Islet of Langerhans (tissue), 1 donor: ENCODE data around the gene INAVA.
"Not testable (repeated sequence)": the region's sequence is repeated elsewhere in the genome, so short reads cannot be mapped to it uniquely, and the experiment has no call there.

Experiments
- FAIRE-seq: peaks from one replicate; lab custom pipeline; 2011; peaks lifted over from hg19 to GRCh38; lab: Jason Lieb, UNC

Gene INAVA

GRCh38 chr1:200899954-200900867 lies 5.5 kb downstream of the INAVA start:
- no peak for FAIRE-seq

- no peak for FAIRE-seq
Observed at GRCh38 chr1:200900877-200901276, 6.2 kb downstream of the INAVA start.

GRCh38 chr1:200901350-200901749 lies 6.7 kb downstream of the INAVA start:
- no peak for FAIRE-seq

DNA sequence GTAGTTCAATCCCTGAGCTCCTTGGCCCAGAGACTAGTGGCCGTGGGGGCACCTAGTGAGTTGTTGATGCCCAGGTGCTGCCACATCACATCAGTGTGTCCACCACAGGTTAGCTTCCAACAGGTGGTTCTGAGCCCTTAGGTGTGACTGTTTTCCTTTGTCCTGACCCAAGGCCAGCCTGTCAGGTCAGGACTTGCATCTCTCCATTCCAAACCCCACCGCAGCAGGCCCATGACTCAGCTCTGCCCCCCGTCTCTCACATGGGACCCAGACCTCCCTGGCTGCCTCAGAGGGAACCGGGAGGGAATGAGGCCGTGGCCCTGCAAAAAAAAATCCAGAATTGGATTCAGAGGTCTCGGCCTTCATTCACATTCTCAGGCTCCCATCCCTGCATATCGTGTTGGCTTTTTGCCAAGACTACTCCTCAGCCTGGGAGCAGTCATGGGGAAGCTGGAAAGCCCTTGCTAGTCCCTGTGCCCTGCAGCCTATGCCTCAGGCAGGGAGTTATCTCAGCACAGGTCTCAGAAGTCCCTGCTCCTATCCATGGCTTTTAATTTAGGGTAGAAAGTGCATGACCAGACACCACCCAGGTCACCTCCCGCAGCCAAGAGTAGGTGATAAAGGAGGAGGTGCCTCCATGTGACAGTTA lies 7.2 kb downstream of the INAVA start:
- no peak for FAIRE-seq

DNA sequence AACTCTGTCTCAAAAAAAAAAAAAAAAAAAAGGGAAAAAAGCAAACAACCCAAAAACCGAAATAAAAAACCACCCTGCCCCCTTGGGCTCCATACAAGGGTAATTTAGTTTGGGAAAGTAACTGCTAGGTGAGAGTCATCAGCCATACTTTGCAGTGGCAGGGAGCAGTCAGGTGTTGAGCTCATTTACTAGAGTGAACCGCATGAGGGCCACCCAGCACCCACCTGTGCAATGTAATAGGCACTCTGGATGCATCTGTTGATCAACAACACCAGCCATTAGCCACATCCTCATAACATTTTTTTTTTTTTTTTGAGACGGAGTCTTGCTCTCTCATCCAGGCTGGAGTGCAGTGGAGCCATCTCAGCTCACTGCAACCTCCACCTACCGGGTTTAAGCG lies 9.1 kb downstream of the INAVA start:
- no peak for FAIRE-seq

DNA sequence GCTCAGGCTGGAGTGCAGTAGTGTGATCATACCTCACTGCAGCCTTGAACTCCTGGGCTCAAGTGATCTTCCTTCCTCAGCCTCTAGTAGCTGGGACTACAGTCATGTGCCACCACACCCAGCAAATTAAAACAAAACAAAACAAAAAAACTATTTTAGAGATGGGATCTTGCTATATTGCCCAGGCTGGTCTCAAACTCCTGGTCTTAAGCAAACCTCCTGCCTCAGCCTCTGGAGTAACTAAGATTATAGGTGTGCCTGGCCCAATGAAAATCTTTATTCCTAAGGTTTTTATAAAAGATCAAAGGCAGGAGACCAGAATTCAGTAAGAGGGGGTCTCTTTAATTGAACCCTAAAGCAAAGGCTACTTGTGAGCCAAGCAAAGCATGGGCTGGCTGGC lies 10.1 kb downstream of the INAVA start:
- no peak for FAIRE-seq

GRCh38 chr1:200905411-200906052 lies 10.8 kb downstream of the INAVA start:
- FAIRE-seq = no peak

GRCh38 chr1:200906491-200906890 lies 11.8 kb downstream of the INAVA start:
- no peak for FAIRE-seq

- no peak for FAIRE-seq
Observed at GRCh38 chr1:200907611-200908097, 13.0 kb downstream of the INAVA start.

GRCh38 chr1:200908191-200908868 lies 13.6 kb downstream of the INAVA start:
- no peak for FAIRE-seq

GRCh38 chr1:200909071-200909470 lies 14.4 kb downstream of the INAVA start:
- FAIRE-seq = no peak

- no peak for FAIRE-seq
Observed at GRCh38 chr1:200909757-200910239, 15.1 kb downstream of the INAVA start.

DNA sequence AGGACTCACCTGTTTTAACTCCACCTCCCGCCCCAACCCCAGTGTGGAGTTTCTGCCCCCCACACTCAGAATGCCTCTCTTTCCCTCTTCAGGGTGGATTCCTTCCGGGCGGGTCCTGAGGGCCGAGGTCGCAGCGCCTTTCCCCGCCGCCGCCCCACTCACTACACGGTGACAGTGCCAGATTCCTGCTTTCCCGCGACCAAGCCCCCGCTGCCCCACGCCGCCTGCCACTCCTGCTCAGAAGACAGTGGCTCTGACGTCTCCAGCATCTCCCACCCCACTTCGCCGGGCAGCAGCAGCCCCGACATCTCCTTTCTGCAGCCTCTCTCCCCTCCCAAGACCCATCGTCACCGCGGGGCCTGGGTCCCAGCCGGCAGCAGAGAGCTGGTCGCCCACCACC lies 16.7 kb downstream of the INAVA start:
- no peak for FAIRE-seq

DNA sequence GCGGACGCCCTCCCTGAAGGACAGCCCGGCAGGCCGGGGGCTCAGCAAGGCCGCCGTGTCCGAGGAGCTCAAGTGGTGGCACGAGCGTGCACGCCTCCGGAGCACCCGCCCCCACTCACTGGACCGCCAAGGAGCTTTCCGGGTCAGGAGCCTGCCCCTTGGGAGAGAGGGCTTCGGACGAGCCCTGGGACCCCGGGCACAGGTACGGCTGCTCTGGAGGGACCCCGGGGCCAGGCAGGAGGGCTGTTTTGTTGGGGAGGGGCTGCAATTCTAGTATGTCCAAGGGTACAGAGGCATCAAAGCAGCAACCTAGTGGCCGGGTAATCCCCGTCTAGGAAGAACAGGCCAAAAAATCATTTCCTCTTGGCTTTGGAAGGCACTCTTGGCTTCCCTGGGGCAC lies 17.2 kb downstream of the INAVA start:
- not testable (repeated sequence) for FAIRE-seq

- no peak for FAIRE-seq
Observed at GRCh38 chr1:200912737-200913407, 18.2 kb downstream of the INAVA start.

DNA sequence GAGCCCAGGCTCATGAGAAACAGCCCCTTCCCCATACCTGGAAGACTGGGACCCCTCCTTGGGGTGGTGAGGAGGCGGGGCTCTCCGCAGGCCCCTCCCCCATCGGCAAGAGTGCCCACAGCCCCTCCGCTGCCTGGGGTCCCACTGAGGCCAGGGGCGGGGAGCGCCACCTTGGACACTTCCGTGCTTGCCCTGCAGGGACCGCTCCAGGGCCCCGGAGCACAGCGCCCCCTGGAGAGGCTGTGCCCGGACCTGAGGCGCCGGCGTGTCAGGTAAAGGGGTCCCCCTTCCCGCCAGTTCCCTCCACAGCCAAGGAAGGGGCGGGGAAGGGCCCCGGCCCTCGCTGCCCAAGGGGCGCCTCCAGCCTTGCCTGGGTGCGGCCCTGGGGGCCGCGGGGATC lies 21.5 kb downstream of the INAVA start:
- FAIRE-seq = no peak

DNA sequence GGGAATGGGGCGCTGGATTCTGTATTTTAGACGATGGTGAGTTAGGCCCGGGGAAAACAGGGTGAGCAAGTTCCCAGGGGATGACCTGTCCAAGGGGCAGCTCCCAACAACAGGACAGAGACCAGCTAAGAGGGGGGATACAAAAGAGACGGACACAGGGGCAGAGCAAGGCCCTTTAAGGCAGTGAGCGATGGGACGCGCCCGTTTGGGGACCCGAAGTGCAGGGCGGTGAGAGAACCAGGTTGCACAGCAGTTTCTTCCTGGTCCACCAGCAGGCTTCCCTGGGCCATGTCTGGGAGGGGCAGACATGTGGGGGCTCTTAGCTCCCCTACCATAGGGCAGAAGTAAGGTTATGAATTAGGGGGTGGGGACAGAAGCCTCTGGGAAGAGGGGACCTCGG lies 22.0 kb downstream of the INAVA start:
- FAIRE-seq = no peak

GRCh38 chr1:200917291-200917817 lies 22.7 kb downstream of the INAVA start:
- no peak for FAIRE-seq

- FAIRE-seq = no peak
Observed at GRCh38 chr1:200918006-200918405, 23.3 kb downstream of the INAVA start.

DNA sequence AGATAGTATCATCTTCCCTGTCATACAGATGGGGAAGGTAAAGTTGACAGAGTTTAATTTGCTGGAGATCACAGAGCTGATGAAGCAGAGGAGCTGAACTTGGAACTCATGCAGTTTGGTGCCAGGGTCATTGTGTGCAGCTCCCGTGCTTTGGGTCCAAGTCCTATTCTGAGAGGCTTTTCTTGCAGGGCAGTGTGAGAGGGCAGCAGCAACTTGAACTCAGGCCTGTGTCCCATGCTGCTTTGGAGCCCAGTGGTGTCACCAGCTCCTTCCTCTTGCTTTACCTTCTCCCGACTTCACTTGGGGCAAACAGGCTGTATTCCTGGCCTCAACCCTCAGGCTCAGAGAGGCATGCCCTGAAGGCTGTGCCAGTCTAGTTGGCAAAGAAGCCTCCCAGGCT lies 24.7 kb downstream of the INAVA start:
- FAIRE-seq = no peak

DNA sequence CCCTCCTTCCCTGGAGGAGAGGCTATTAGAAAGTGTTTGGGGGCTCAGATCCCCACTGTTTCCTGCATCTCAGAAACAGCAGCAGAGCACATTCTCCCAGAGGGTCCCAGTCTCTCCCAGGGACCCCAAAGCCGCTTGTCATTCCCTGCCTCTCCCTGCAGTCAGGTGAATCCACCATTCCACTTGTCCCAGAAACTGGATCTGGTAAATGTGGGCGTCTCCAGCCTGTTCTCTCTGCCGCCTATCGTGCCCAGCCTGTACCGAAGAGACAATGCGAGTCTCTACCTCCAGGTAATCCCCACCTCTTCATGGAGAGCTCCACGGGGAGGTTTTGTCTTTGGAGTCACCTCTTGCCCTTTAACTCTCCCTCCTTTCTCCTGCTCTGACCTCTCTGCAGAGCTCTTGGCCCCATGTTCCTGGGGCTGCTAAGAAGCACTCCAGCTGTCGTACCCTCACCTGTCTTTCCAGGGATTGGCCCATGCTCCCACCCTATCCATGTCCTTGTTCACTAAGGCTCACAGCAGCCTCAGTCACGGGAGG lies 26.9 kb downstream of the INAVA start:
- FAIRE-seq = no peak
